OCI-M1 (cell line): ENCODE data around the gene KIF27.
"Not testable (repeated sequence)": the region's sequence is repeated elsewhere in the genome, so short reads cannot be mapped to it uniquely, and the experiment has no call there.

Experiments
- DNase-seq: peaks from one replicate; lab custom pipeline; 2025; lab: John Stamatoyannopoulos, UW

KIF27 gene

GRCh38 chr9:83815120-83815519 lies 106.1 kb downstream of the KIF27 start:
- not testable (repeated sequence) for DNase-seq

GRCh38 chr9:83809213-83809612 lies 112.0 kb downstream of the KIF27 start:
- peak; percentile 73 for DNase-seq

GRCh38 chr9:83804454-83804853 lies 116.8 kb downstream of the KIF27 start:
- DNase-seq = not testable (repeated sequence)

GRCh38 chr9:83803941-83804340 lies 117.3 kb downstream of the KIF27 start:
- not testable (repeated sequence) for DNase-seq

- no peak for DNase-seq
These were observed 120.8 kb downstream of the KIF27 start for GRCh38 chr9:83800236-83801033.

- peak; percentile 5 for DNase-seq
These were observed 127.2 kb downstream of the KIF27 start for GRCh38 chr9:83794051-83794450.

GRCh38 chr9:83792746-83793145 lies 128.5 kb downstream of the KIF27 start:
- DNase-seq = peak; percentile 19
